ENCODE measurements around the gene STC2. TPM values are rescaled to one million over a fixed set of nuclear protein-coding genes. Genes with fewer than 3 reads are reported as not detected.

STC2 gene
- total and polyA plus RNA-seq, 2 of the 8 experiments (the other 6 are each of a cell fraction or from before 2014, with no cell fraction given), result 26.4 to 53.1 TPM

DNA sequence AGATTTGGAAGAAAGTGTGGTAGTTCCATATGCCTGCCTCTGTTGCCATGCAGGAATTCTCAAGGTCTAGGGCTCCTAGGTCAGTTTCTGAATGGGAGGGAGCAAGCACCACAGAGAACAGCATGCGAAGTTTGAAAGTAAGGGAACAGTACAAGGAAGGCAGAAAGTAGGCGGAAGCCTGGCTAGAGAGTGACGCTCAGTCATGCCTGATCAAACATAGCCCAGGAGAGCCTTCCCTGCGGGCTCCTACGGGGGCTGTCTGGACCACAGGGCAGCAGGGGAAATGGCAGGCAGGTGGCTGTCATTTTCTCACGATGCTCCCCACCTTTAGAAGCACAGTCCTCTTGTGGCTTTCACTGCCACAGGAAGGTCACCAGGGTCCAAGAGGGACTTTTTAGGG lies 12.8 kb upstream of the STC2 start:
- H3K36me3 ChIP-seq (ENCODE audit: control insufficient read depth in 2 of 4, insufficient read depth in 4 of 4, low read length in 3 of 4), result no peaks in the 10 kb centered on the region
- H2BK120ac ChIP-seq (replicated peaks; ENCODE audit: low read depth, low read length), result no peak overlapping the region
- no peak overlapping the region for H2BK20ac ChIP-seq (ENCODE audit: low read length)
- no peak for DNase-seq (ENCODE audit: low read depth in 1 of 2, low spot score in 2 of 2)
- H2BK12ac ChIP-seq (ENCODE audit: low read depth, low read length), result no peak overlapping the region
- no peaks in the 10 kb centered on the region for H3K27me3 ChIP-seq (replicated peaks in 1 of 4; ENCODE audit: control insufficient read depth in 3 of 4, extremely low read depth in 1 of 4, insufficient read depth in 3 of 4, low read length in 3 of 4)
- WGBS, 2 experiments (ENCODE audit: extremely low coverage in 1 of 2, insufficient coverage in 1 of 2, insufficient read length in 1 of 2, insufficient replicate concordance in 2 of 2, low coverage in 1 of 2, low lambda C conversion rate in 2 of 2, missing lambda C conversion rate in 1 of 2), result 81% methylated on average over 6 of the region's 6 CpGs; no CpG with 5 or more reads in 1 of the 2 experiments
- no peak overlapping the region; the same call in 1 of the 2 replicates for H4K8ac ChIP-seq (ENCODE audit: extremely low read depth, insufficient read depth, low read length)
- no peak overlapping the region for H3K4ac ChIP-seq (replicated peaks; ENCODE audit: insufficient read length, low read depth, low read length)
- no peak overlapping the region for H2BK15ac ChIP-seq (ENCODE audit: low read length)
- H3K27ac ChIP-seq (ENCODE audit: low read depth, low read length), result no peak overlapping the region
- H4K20me1 ChIP-seq (replicated peaks in 1 of 2; ENCODE audit: control insufficient read depth in 1 of 2, insufficient read depth in 2 of 2, low read length in 2 of 2), result no peaks in the 10 kb centered on the region
- no peaks in the 10 kb centered on the region for H3K79me1 ChIP-seq (ENCODE audit: low read depth, low read length)
- H3K23ac ChIP-seq (ENCODE audit: insufficient read length), result no peak overlapping the region
- H3K9ac ChIP-seq (replicated peaks in 1 of 4; ENCODE audit: extremely low read depth in 1 of 4, low read depth in 3 of 4, low read length in 3 of 4), result no peak overlapping the region
- TF ChIP-seq TBP (IDR thresholded peaks at IDR 0.05; ENCODE audit: low read depth, low read length), result no peak
- no peak for TF ChIP-seq EZH2 (IDR thresholded peaks at IDR 0.05; ENCODE audit: low read depth, low read length, severe bottlenecking)
- TF ChIP-seq KDM5A (IDR thresholded peaks at IDR 0.05; ENCODE audit: low read length), result no peak
- TF ChIP-seq, protein P1, sequence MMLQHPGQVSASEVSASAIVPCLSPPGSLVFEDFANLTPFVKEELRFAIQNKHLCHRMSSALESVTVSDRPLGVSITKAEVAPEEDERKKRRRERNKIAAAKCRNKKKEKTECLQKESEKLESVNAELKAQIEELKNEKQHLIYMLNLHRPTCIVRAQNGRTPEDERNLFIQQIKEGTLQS (IDR thresholded peaks at IDR 0.05; ENCODE audit: insufficient read depth, low read depth, low read length), result no peak
- TF ChIP-seq, protein P2, sequence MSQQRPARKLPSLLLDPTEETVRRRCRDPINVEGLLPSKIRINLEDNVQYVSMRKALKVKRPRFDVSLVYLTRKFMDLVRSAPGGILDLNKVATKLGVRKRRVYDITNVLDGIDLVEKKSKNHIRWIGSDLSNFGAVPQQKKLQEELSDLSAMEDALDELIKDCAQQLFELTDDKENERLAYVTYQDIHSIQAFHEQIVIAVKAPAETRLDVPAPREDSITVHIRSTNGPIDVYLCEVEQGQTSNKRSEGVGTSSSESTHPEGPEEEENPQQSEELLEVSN (IDR thresholded peaks at IDR 0.05), result 0 out of 2 replicates have a peak, but pooled peaks have one; percentile 21
- TF ChIP-seq RAD21 (IDR thresholded peaks at IDR 0.05 in 1 of 2, conservative IDR thresholded peaks at IDR 0.05 in 1 of 2; ENCODE audit: low read depth in 2 of 2, low read length in 2 of 2), result no peak
- no peak for TF ChIP-seq CTBP2 (IDR thresholded peaks at IDR 0.05; ENCODE audit: borderline replicate concordance, insufficient read depth, insufficient read length, low read length)
- CTCF ChIA-PET (ENCODE audit: partially characterized antibody), result interaction anchor here (0.6 to 1.1 kb wide), 3 partner anchors 20 to 407 kb away, joined by 3 read pairs; no protein-coding TSS in a partner anchor
- H3K23me2 ChIP-seq (ENCODE audit: low read depth, low read length), result no peaks in the 10 kb centered on the region
- no peak overlapping the region for H2AFZ ChIP-seq (ENCODE audit: low read length)
- H2BK5ac ChIP-seq (ENCODE audit: low read depth, low read length), result no peak overlapping the region
- POLR2A ChIA-PET (ENCODE audit: partially characterized antibody), result interaction anchor here (5.0 kb wide), 1 partner anchor 12 kb away, joined by 44 read pairs; the partner anchor contains the start of gene STC2
- H2AK5ac ChIP-seq (ENCODE audit: low read depth, low read length), result no peak overlapping the region
- no peak overlapping the region for H4K91ac ChIP-seq (replicated peaks; ENCODE audit: insufficient read length, low read length)
- no peak overlapping the region for H4K5ac ChIP-seq (ENCODE audit: insufficient read length, low read depth, low read length)
- H3K18ac ChIP-seq (ENCODE audit: extremely low read depth, low read length), result no peak overlapping the region
- peaks cover 0 to 8% (median 4%) of the 10 kb centered on the region in 4 experiments; a peak in 5 of 7 replicates for H3K4me1 ChIP-seq (replicated peaks in 1 of 4; ENCODE audit: control insufficient read depth in 3 of 4, insufficient read depth in 4 of 4, low read length in 3 of 4)
- H3K79me2 ChIP-seq (ENCODE audit: control insufficient read depth in 1 of 2, insufficient read depth in 2 of 2, low read length in 2 of 2), result no peaks in the 10 kb centered on the region
- H3K14ac ChIP-seq (ENCODE audit: insufficient read length), result no peak overlapping the region
- no peak overlapping the region for H3K4me3 ChIP-seq (ENCODE audit: extremely low read depth in 1 of 4, insufficient read depth in 2 of 4, low read depth in 3 of 4, low read length in 4 of 4)
- no peaks in the 10 kb centered on the region for H3K9me3 ChIP-seq (ENCODE audit: insufficient read depth in 2 of 2, low read depth in 1 of 2, low read length in 1 of 2)
- H3K4me2 ChIP-seq (ENCODE audit: insufficient read depth in 1 of 2, low read depth in 2 of 2, low read length in 2 of 2), result no peak overlapping the region
- H3K56ac ChIP-seq (replicated peaks; ENCODE audit: insufficient read length, low read depth, low read length), result no peak overlapping the region
- FAIRE-seq, result no peak
